H1 (cell line): ENCODE measurements around the gene MYOM3. TPM values are rescaled to one million over a fixed set of nuclear protein-coding genes. Genes with fewer than 3 reads are reported as not detected.

Experiments
- CHD7 ChIP-seq: fragments of 300-600 bp; sonication (generic); IDR thresholded peaks from 2 replicates; pipeline ENCODE4 v1.7.1; 2012; ENCODE audit warnings: low read length, moderate library complexity, mild to moderate bottlenecking, inconsistent platforms; ENCODE audit not compliant: insufficient replicate concordance
- E2F6 ChIP-seq: IDR thresholded peaks from 2 replicates; pipeline ENCODE4 v1.6.1; 2012; ENCODE audit warnings: inconsistent platforms
- JUND ChIP-seq: IDR thresholded peaks from 2 replicates; pipeline ENCODE4 v1.6.1; 2011; ENCODE audit warnings: mild to moderate bottlenecking, improper control_type of control experiment, low read length
- polyA plus RNA-seq, 7 experiments: library from polyadenylated mRNA; depleted of rRNA in 3 of 7; stranded (reverse) in 5 of 7; unstranded in 2 of 7; fragments of >200 nt in 5 of 7; fragments of 200-250 nt in 2 of 7; gene quantifications; 1 replicate in 5 of 7; 2 replicates in 1 of 7; 4 replicates in 1 of 7; pipeline versions ENCODE4 v1.2.1 to v1.2.3, GENCODE V29; 2011 to 2013; ENCODE audit warnings: missing spikeins in 2 of 7, mixed read lengths in 2 of 7
- total RNA-seq: library from RNA; stranded (reverse); fragmentation: NEBNext Ultra II Directional; extraction: Animal tissue kit (Norgen Biotek cat#: 25700); gene quantifications from 2 replicates; pipeline ENCODE4 v1.2.1, GENCODE V29; 2021

The MYOM3 gene
- total and polyA plus RNA-seq, 2 of the 8 experiments (the other 6 are each of a cell fraction or from before 2014, with no cell fraction given): 0.08 to 0.09 TPM

GRCh38 chr1:24062221-24062620, 49.7 kb downstream of the MYOM3 start (continued):
- TF ChIP-seq CHD7 (no peak), JUND (no peak), E2F6 (no peak)
